Upper lobe of left lung (tissue), 4 donors: Measurements from ENCODE around the gene PTPRG.

Experiments used
- CTCF ChIP-seq, 6 experiments: fragments of 450-650 bp in 4 of 6; fragments of 200-600 bp in 2 of 6; sonication (generic) in 2 of 6; IDR thresholded peaks; one replicate each; pipeline ENCODE4 v1.5.1; 2016 to 2019; ENCODE audit warnings: antibody characterized with exemption in 6 of 6
- EP300 ChIP-seq, 4 donors: sonication (generic); formaldehyde crosslinking; IDR thresholded peaks; one replicate each; pipeline ENCODE4 v1.5.1; 2017; ENCODE audit warnings: antibody characterized with exemption in 4 of 4, control low read depth in 2 of 4
- POLR2A ChIP-seq, 4 donors: fragments of 450-650 bp; IDR thresholded peaks; one replicate each; pipeline ENCODE4 v1.5.1; 2016 to 2017; ENCODE audit warnings: antibody characterized with exemption in 4 of 4, mild to moderate bottlenecking in 2 of 4

- no peak for TF ChIP-seq EP300 (IDR thresholded peaks at IDR 0.05)
- TF ChIP-seq POLR2A (IDR thresholded peaks at IDR 0.05): no peak
- no peak for TF ChIP-seq CTCF (IDR thresholded peaks at IDR 0.05)
Observed at GRCh38 chr3:61687663-61688306, 126.4 kb downstream of the PTPRG start.
